HepG2 (cell line): Measurements from ENCODE around the gene CAMTA2. TPM values are rescaled to one million over a fixed set of nuclear protein-coding genes. Genes with fewer than 3 reads are reported as not detected.

Experiments
- BCL6 ChIP-seq: IDR thresholded peaks from 2 replicates; pipeline ENCODE4 v1.6.1; 2016; ENCODE audit warnings: missing genetic modification reagents, missing compliant biosample characterization
- GATAD2A ChIP-seq: IDR thresholded peaks from 2 replicates; pipeline ENCODE4 v1.6.1; 2016
- HNRNPK ChIP-seq: fragments of 200-400 bp; formaldehyde crosslinking; IDR thresholded peaks from 2 replicates; pipeline ENCODE4 v1.6.1; 2018; ENCODE audit warnings: low read length, low read depth, moderate library complexity, mild to moderate bottlenecking; ENCODE audit not compliant: poor library complexity, severe bottlenecking
- HOXA3 ChIP-seq: sonication (generic); formaldehyde crosslinking; IDR thresholded peaks from 2 replicates; pipeline ENCODE4 v1.5.0; 2020; ENCODE audit warnings: missing genetic modification reagents
- KDM1A ChIP-seq: IDR thresholded peaks from 2 replicates; pipeline ENCODE4 v1.6.1; 2016; ENCODE audit warnings: missing compliant biosample characterization
- KLF13 ChIP-seq: sonication (generic); formaldehyde crosslinking; IDR thresholded peaks from 2 replicates; pipeline ENCODE4 v1.4.0; 2020; ENCODE audit warnings: mild to moderate bottlenecking, missing genetic modification reagents
- MAF1 ChIP-seq: sonication (generic); formaldehyde crosslinking; IDR thresholded peaks from 2 replicates; pipeline ENCODE4 v1.5.0; 2020; ENCODE audit warnings: missing genetic modification reagents, borderline replicate concordance
- NPAS2 ChIP-seq: sonication (generic); formaldehyde crosslinking; IDR thresholded peaks from 2 replicates; pipeline ENCODE4 v1.8.0; 2022; ENCODE audit warnings: mild to moderate bottlenecking, missing genetic modification reagents, borderline replicate concordance
- RBFOX2 ChIP-seq: fragments of 200-400 bp; formaldehyde crosslinking; IDR thresholded peaks from 2 replicates; pipeline ENCODE4 v1.6.1; 2017; ENCODE audit warnings: low read depth, mild to moderate bottlenecking, low read length
- SAP130 ChIP-seq: IDR thresholded peaks from 2 replicates; pipeline ENCODE4 v1.6.1; 2016; ENCODE audit warnings: low read depth
- SMC3 ChIP-seq: IDR thresholded peaks from 2 replicates; pipeline ENCODE4 v1.6.1; 2011; ENCODE audit warnings: low read length, improper control_type of control experiment
- STAG1 ChIP-seq: sonication (generic); formaldehyde crosslinking; IDR thresholded peaks from 2 replicates; pipeline ENCODE4 v1.4.0; 2020; ENCODE audit warnings: missing genetic modification reagents
- TBX2 ChIP-seq: sonication (generic); formaldehyde crosslinking; IDR thresholded peaks from 2 replicates; pipeline ENCODE4 v1.5.0; 2020; ENCODE audit warnings: missing genetic modification reagents, mild to moderate bottlenecking, borderline replicate concordance
- ZNF724P ChIP-seq: sonication (generic); formaldehyde crosslinking; IDR thresholded peaks from 2 replicates; pipeline ENCODE4 v1.8.0; 2022; ENCODE audit warnings: missing genetic modification reagents, borderline replicate concordance
- ZSCAN31 ChIP-seq: sonication (generic); formaldehyde crosslinking; IDR thresholded peaks from 2 replicates; pipeline ENCODE4 v1.5.0; 2020; ENCODE audit warnings: low read depth, mild to moderate bottlenecking, missing genetic modification reagents
- polyA plus RNA-seq, 8 experiments: library from polyadenylated mRNA; depleted of rRNA in 3 of 8; stranded (reverse) in 7 of 8; unstranded in 1 of 8; fragments of >200 nt; fragmentation: Illumina TruSeq in 4 of 8; extraction: Trizol in 4 of 8; gene quantifications; 2 replicates each; pipeline versions ENCODE4 v1.2.1 to v1.2.3, GENCODE V29; 2011 to 2016; ENCODE audit warnings: low read depth in 4 of 8, missing spikeins in 1 of 8, mixed read lengths in 1 of 8; ENCODE audit not compliant: insufficient read depth in 1 of 8
- total RNA-seq, 5 experiments: library from RNA; depleted of rRNA; stranded (reverse); fragments of >200 nt; fragmentation: Illumina TruSeq; extraction: Trizol; gene quantifications; 2 replicates each; pipeline ENCODE4 v1.2.3, GENCODE V29; 2016; ENCODE audit warnings: low read depth in 1 of 5
- TF ChIP-seq, protein P1 (sequence below), 2 experiments: sonication (generic) in 1 of 2; formaldehyde crosslinking in 1 of 2; IDR thresholded peaks; 2 replicates each; pipeline versions ENCODE4 v1.4.0 to v1.6.1; 2018 to 2020; ENCODE audit warnings: missing genetic modification reagents in 2 of 2, borderline replicate concordance in 1 of 2, low read depth in 1 of 2, mild to moderate bottlenecking in 1 of 2, missing biosample characterization in 1 of 2
- TF ChIP-seq, protein P2 (sequence below): sonication (generic); formaldehyde crosslinking; IDR thresholded peaks from 2 replicates; pipeline ENCODE4 v1.4.0; 2020; ENCODE audit warnings: missing genetic modification reagents
- TF ChIP-seq, protein P3 (sequence below): sonication (generic); formaldehyde crosslinking; IDR thresholded peaks from 2 replicates; pipeline ENCODE4 v1.4.0; 2020; ENCODE audit warnings: missing genetic modification reagents
- TF ChIP-seq, protein P4 (sequence below): sonication (generic); formaldehyde crosslinking; IDR thresholded peaks from 2 replicates; pipeline ENCODE4 v1.4.0; 2020; ENCODE audit warnings: missing genetic modification reagents
- TF ChIP-seq, protein P5 (sequence below): sonication (generic); formaldehyde crosslinking; IDR thresholded peaks from 2 replicates; pipeline ENCODE4 v1.5.0; 2020; ENCODE audit warnings: mild to moderate bottlenecking, missing genetic modification reagents, moderate library complexity
- TF ChIP-seq, protein P6 (sequence below): sonication (generic); formaldehyde crosslinking; conservative IDR thresholded peaks from 2 replicates; pipeline ENCODE4 v1.5.0; 2020; ENCODE audit warnings: missing genetic modification reagents

Gene CAMTA2
- total and polyA plus RNA-seq, 2 of the 13 experiments (the other 11 are each of a cell fraction or from before 2014, with no cell fraction given), result 4.1 to 7.1 TPM

DNA sequence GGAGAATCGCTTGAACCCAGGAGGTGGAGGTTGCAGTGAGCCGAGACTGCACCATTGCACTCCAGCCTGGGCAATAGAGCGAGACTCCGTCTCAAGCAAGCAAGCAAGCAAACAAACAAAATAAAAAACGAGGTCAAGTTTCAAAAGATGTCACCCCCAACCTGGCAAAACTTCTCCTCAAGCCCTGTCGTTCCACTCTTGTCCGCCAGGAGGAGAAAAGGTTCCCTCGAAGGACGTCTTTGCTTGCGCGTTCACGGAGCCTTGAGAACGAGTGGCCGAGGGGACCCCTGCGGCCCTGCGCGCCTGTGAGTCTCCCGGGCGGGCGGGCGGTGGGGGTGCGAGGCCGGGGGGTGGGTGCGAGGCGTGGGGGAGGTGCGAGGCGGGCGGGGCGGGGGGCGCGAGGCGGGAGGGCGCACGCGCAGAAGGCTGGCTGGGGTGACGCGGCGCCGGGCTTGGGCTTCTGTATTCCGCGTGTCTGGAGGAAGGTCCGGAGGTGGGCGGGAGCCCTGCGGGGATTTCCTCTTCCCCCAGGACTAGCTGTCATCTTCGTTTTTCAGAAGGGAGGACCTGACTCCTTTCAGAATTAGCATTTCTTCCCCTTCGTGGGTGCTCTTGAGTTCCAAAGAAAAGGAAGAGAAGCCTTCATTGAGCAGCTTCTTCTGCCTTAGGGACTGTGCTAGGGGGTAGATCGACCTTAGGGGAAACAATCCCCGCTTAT lies 44.0 kb upstream of the CAMTA2 start (continued):
- TF ChIP-seq, protein P1, sequence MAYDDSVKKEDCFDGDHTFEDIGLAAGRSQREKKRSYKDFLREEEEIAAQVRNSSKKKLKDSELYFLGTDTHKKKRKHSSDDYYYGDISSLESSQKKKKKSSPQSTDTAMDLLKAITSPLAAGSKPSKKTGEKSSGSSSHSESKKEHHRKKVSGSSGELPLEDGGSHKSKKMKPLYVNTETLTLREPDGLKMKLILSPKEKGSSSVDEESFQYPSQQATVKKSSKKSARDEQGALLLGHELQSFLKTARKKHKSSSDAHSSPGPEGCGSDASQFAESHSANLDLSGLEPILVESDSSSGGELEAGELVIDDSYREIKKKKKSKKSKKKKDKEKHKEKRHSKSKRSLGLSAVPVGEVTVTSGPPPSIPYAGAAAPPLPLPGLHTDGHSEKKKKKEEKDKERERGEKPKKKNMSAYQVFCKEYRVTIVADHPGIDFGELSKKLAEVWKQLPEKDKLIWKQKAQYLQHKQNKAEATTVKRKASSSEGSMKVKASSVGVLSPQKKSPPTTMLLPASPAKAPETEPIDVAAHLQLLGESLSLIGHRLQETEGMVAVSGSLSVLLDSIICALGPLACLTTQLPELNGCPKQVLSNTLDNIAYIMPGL (CRISPR knock-in tag; IDR thresholded peaks at IDR 0.05; ENCODE audit: borderline replicate concordance in 1 of 2, low read depth in 1 of 2), result peak in 1 of 2 experiments; percentile 59; a peak in 1 of 4 replicates
- TF ChIP-seq STAG1 (CRISPR knock-in tag) (peak; percentile 38; the same call in 1 of the 2 replicates), ZNF724P (CRISPR knock-in tag) (no peak), SAP130 (CRISPR knock-in tag) (peak; percentile 33; the same call in 1 of the 2 replicates), GATAD2A (0 out of 2 replicates have a peak, but pooled peaks have one; percentile 21), SMC3 (peak; percentile 65), ZSCAN31 (CRISPR knock-in tag) (0 out of 2 replicates have a peak, but pooled peaks have one; percentile 53), KDM1A (CRISPR knock-in tag) (0 out of 2 replicates have a peak, but pooled peaks have one; percentile 28), BCL6 (0 out of 2 replicates have a peak, but pooled peaks have one; percentile 11), RBFOX2 (no peak), HOXA3 (0 out of 2 replicates have a peak, but pooled peaks have one; percentile 11), MAF1 (CRISPR knock-in tag) (no peak), KLF13 (CRISPR knock-in tag) (no peak), TBX2 (peak; percentile 38; the same call in 1 of the 2 replicates), NPAS2 (CRISPR knock-in tag) (no peak), HNRNPK (no peak)
- TF ChIP-seq, protein P2, sequence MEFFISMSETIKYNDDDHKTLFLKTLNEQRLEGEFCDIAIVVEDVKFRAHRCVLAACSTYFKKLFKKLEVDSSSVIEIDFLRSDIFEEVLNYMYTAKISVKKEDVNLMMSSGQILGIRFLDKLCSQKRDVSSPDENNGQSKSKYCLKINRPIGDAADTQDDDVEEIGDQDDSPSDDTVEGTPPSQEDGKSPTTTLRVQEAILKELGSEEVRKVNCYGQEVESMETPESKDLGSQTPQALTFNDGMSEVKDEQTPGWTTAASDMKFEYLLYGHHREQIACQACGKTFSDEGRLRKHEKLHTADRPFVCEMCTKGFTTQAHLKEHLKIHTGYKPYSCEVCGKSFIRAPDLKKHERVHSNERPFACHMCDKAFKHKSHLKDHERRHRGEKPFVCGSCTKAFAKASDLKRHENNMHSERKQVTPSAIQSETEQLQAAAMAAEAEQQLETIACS (CRISPR knock-in tag), result peak; percentile 69
- TF ChIP-seq, protein P3, sequence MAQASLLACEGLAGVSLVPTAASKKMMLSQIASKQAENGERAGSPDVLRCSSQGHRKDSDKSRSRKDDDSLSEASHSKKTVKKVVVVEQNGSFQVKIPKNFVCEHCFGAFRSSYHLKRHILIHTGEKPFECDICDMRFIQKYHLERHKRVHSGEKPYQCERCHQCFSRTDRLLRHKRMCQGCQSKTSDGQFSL (CRISPR knock-in tag), result peak; percentile 35; the same call in 1 of the 2 replicates
- TF ChIP-seq, protein P4, sequence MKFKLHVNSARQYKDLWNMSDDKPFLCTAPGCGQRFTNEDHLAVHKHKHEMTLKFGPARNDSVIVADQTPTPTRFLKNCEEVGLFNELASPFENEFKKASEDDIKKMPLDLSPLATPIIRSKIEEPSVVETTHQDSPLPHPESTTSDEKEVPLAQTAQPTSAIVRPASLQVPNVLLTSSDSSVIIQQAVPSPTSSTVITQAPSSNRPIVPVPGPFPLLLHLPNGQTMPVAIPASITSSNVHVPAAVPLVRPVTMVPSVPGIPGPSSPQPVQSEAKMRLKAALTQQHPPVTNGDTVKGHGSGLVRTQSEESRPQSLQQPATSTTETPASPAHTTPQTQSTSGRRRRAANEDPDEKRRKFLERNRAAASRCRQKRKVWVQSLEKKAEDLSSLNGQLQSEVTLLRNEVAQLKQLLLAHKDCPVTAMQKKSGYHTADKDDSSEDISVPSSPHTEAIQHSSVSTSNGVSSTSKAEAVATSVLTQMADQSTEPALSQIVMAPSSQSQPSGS (CRISPR knock-in tag), result peak; percentile 18; the same call in 1 of the 2 replicates
- TF ChIP-seq, protein P5, sequence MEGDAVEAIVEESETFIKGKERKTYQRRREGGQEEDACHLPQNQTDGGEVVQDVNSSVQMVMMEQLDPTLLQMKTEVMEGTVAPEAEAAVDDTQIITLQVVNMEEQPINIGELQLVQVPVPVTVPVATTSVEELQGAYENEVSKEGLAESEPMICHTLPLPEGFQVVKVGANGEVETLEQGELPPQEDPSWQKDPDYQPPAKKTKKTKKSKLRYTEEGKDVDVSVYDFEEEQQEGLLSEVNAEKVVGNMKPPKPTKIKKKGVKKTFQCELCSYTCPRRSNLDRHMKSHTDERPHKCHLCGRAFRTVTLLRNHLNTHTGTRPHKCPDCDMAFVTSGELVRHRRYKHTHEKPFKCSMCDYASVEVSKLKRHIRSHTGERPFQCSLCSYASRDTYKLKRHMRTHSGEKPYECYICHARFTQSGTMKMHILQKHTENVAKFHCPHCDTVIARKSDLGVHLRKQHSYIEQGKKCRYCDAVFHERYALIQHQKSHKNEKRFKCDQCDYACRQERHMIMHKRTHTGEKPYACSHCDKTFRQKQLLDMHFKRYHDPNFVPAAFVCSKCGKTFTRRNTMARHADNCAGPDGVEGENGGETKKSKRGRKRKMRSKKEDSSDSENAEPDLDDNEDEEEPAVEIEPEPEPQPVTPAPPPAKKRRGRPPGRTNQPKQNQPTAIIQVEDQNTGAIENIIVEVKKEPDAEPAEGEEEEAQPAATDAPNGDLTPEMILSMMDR, result peak; percentile 73
- TF ChIP-seq, protein P6, sequence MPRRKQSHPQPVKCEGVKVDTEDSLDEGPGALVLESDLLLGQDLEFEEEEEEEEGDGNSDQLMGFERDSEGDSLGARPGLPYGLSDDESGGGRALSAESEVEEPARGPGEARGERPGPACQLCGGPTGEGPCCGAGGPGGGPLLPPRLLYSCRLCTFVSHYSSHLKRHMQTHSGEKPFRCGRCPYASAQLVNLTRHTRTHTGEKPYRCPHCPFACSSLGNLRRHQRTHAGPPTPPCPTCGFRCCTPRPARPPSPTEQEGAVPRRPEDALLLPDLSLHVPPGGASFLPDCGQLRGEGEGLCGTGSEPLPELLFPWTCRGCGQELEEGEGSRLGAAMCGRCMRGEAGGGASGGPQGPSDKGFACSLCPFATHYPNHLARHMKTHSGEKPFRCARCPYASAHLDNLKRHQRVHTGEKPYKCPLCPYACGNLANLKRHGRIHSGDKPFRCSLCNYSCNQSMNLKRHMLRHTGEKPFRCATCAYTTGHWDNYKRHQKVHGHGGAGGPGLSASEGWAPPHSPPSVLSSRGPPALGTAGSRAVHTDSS (CRISPR knock-in tag), result no peak
